GM19238 (cell line): ENCODE data around the gene MED14.
"Not testable (repeated sequence)": the region's sequence is repeated elsewhere in the genome, so short reads cannot be mapped to it uniquely, and the experiment has no call there.

ENCODE experiments used
- DNase-seq: peaks from one replicate; pipeline ENCODE4 v3.0.0; 2011; ENCODE audit warnings: low spot score; ENCODE audit not compliant: insufficient read length

MED14 gene

DNA sequence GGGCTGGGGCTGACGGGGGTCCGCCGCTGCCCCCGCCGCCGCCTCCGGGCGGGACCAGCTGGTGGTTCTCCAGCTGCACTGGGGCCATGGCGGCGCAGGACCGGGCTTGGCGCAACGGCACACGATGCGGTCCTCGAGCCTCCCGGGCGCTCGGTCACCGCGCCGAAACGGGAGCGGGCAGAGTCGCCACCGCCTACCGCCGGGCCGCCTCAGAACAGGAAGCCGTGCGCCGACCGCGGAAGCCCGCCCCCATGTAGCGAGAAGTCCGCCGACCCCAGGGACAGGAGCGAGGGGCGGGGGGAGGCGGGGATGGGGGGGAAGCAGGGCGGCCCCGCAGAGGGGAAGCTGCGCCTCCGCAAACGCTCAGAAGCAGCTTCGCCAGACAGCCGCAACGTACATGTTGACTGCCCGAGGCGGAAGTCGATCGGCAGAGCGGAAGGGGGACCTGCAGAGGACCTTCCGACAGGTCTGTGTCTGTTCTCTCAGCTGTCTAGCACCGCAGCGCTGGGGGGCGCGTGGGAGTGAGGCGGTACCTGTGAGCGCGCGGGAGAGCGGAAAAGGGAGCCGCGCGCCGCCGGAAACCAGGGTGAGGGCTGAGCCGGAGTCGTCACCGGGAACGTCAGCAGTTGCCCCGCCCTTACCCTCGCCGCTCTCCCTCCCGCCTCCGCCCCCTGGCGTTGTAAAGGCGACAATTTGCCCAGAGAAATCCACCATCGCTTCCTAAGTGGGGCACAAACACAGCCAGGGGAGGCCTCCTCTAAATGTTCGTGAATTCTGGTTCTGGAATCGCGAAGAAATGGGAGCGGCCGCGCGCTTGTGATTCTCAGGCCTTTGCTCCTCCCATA, at the start of gene MED14:
MED14 (minus strand) TSS at position 218 of the 845 bp plus-strand sequence; CDS start at position 88, 130 bp downstream.
- DNase-seq: peak; percentile 72

DNA sequence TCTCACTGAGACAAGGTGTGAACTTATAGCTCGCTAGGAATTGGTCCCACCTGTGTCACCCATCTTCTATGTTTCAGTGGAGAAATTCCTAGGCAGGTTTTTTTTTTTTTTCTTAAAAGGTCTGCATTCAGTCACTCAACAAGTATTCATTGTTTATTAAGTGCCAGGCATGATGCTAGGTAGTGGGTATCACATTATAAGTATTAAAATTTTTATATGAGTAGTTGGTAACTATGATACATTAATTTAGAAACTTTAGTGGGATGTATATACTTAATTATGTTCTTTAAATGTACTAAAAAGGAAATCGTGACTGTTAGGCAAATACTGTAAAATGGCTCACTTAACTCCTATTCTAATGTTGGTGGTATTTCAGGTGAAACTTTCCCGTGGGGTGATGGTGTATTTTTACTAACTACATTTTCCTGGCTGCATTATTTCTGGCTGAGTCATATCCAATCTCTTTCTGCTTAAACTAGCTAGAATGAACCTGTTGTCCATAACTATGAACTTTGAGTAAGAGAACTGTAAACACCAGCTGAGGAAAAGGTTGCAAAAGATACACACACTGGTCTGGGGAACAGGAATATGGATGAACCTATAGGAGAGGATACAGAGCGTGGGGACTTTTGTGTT, 49.3 kb upstream of the MED14 start:
- DNase-seq: no peak

DNA sequence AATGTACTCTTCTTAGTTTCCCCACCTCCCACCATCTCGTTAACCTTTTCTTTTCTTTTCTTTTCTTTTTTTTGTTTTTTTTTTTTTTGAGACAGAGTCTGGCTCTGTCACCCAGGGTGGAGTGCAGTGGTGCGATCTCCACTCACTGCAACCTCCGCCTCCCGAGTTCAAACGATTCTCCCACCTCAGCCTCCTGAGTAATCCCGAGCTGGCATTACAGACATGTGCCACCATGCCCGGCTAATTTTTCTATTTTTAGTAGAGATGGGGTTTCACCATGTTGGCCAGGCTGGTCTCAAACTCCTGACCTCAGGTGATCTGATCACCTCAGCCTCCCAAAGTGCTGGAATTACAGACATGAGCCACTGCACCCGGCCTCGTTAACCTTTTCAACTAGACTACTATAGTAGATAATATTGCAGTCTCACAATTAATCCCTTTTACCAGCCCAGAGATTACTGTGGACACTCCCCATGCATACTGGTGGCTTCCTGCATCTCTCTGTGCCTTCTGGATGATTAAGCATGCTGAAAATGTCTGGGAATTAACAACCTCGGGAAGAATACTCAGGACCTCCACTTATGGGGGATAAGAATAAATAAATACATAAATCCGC, 47.4 kb upstream of the MED14 start:
- DNase-seq: not testable (repeated sequence)

DNA sequence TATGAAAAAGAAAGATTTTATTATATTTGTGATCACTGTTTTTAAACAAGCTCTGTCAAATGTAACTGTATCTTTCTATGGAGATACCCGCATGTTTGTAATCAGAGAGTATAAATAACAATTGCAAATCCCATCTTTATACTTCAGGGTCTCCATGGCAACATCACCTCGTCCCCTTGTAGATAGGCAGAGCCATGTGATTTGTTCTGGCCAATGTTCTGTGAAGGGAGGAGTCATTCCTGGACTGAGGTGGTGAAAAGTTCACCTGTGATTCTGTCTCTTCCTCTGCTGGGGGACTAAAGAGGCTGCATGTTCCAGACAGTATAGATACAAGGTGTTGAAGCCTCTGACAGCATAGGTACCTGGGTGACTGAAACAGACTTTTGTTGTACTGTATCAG, 45.6 kb upstream of the MED14 start:
- DNase-seq: no peak

DNA sequence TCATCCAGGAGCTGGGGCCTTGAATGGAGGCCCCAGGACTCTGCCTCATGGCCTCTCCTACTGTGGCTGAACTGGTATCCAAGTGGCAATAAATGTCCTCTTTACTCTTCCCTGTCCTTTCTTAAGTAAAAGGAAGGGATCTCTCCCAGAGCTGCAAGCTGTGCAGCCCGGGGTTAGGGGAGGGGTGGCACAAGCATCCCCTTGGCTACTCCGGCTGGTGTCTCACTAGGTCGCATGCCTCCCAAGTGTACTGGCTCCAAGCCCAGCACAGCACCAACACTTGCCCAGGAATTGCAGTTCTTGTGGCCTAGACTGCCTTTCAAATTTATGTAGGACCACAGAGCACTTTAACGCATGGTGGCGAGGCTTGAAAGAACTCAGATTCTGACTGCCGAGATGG, 44.7 kb upstream of the MED14 start:
- DNase-seq: no peak

DNA sequence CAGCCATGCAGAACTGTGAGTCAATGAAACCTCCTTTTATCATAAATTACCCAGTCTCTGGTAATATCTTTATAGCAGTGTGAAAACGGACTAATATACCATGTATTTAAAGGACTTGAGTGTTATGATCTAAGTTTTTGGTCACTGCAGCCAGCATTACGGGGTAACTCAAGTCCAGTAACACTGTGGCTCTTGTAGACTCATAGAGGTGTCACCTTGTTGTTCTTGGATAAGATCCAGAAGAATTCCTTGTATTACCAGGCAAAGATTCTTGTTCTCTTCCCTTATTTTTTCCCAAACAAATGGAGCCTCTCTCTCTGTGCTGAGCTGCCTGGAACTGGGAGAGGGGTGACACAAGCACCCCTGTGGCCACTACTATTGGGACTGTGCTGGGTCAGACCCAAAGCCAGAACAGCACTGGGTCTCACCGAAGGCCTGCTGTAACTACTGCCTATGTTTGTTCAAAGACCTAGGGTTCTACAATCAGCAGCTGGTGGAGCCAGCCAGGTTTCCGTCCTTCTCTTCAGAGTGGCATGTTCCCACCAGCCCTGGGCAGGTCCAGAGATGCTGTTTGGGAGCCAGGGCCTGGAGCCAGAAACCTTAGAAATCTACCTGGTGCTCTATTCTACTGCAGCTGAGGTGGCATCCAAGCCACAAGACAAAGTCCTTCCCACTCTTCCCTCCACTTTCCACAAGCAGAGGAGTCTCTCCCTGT, 43.7 kb upstream of the MED14 start:
- no peak for DNase-seq

DNA sequence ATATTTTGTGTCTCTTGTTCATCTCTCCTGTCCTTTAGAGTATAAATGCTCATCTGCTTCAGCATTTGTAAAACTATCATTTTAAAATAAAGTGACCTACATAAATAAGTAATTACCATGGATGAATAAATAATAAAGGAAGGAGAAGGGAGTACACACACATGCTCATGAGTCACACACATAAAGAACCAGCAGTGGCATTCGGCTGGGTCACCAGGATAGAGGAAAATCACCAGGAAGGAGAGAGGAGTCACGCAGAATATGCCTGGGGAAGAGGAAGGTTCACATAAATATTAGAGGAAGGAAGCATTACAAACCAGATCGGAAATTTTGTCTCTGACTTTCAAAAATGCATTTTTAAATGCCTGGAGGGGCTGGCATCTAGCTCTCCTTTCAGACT, 38.5 kb upstream of the MED14 start:
- no peak for DNase-seq

DNA sequence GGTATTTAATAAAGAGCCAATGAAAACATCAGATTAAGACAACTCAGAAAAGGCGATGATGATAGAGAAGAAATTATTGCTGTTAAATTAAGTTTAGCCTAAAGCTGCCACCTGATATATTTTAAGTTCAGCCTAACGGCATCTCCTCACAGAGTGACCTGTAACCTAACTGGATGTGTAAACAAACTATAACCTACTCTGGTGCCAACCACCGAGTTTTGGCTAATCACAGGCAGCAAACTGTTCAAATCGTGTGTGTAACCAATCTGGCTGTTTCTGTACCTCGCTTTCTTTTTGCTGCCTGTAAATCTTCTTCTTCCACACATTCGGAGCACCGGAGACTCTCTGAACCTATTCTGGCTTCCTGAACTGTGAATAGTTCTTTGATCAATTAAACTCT, 37.8 kb upstream of the MED14 start:
- DNase-seq: no peak

DNA sequence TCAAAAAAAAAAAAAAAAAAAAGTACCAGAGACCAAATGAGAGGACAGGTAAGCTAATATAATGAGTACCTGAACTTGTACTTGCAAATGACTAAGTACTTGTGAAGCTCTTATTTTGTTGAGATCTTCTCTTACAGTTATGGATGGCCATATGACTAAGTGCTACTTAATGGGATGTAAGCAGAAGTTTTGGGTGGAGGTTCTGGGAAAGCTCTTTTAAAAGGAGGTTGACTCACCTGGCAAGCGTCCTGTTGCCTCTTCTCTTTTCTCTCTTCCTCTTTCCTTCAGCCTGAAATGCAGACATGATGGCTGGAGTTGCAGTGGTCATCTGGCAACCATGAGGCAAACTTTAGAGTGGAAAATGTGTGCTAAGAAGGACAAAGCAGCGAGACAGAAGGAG, 36.9 kb upstream of the MED14 start:
- no peak for DNase-seq

DNA sequence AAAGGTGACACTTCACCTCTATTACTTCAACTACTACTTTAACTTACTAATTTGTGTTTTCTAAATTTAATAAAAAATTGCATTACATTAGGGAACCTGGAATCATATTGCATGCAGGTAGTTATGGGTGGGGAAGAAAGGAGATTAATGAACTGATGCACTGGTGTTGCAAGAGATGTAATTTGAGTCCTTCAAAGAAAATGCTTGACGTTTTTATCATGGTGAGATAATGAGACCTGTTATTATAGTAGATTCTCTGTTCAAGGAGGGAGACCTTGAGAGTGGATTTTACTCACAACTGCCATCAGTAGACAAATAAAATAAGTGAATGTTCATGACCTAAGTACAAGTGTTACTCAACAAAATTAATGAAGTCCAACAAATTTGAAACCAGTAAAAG, 26.4 kb upstream of the MED14 start:
- DNase-seq: no peak

DNA sequence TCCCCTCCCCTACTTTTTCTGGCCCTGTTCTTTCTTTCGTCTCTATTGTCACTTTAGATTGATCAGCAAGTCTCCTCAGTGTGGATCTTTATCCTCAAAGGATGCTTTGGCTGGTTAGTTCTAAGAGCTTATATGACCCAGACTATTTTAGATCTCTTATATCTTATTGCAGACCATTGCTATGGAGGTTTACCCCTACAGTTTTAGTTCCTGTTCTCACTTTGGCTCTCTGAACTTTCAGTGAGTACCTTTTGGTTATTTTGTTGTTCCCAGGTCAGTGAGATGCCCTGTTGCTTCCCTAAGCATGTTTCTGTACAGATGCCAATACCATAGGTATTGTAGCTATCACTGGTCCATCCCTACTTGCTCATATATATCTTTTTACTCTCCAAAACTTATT, 24.0 kb upstream of the MED14 start:
- DNase-seq: no peak

DNA sequence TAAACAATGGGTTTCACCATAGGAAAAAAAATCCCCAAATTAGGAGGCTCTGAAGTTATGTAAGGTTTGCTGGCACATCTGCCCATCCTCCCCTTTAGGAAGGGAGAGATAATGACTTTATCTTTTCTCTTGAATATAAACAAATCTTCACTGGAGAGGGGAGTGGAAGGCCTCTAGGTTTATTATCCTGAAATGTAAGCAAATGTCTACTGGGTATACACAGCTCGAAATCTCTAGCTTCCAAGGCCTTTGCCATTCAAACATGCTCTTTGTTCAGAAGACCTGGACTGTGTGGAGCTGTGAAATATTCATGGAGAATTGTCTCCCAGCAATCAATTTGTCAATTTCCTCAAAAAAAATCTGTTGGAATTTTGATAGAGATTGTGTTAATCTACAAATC, 21.7 kb upstream of the MED14 start:
- DNase-seq: no peak

DNA sequence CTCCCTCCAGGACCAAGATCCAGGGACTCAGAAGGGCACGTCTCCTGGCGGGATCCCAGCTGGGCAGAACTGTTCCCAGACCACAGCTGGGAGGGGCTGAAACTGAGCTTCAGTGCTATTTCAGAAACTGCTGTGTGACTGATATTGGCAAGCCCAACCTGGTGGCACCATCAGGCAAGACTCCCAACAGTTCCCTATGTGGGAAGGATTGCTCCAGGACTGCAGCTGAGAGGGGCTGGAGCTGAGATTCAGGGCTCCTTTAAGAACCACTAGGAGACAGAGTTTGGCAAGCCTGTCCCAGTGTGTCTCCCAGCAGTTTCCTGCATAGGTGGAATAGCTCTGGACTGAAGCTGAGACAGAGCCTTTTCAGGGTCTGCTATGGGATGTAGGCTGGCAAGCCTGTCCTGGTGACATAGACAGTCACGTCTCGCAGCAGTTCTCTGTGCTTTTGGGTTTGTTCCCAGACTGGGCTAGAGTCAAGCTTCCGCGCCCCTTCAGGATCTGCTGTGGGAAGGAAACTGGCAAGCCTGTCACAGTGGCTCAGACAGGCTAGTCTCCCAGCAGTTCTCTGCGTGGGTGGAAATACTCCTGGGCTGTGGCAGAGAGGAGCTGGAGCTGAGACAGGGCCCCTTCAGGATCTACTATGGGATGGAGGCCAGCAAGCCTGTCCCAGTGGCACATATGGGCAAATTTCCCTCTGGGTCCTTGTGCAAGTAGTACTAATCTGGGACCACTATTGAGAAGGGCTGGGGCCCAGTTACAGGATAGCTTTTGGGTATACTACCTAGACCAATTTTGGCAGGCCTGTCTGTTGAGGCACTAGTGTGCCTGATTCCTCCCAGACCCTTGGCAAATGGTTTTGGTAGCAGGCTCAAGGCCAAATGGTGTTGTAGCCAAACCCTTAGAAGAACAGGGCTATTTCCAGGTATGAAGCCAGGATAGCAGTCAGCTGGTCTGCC, 20.2 kb upstream of the MED14 start:
- no peak for DNase-seq

DNA sequence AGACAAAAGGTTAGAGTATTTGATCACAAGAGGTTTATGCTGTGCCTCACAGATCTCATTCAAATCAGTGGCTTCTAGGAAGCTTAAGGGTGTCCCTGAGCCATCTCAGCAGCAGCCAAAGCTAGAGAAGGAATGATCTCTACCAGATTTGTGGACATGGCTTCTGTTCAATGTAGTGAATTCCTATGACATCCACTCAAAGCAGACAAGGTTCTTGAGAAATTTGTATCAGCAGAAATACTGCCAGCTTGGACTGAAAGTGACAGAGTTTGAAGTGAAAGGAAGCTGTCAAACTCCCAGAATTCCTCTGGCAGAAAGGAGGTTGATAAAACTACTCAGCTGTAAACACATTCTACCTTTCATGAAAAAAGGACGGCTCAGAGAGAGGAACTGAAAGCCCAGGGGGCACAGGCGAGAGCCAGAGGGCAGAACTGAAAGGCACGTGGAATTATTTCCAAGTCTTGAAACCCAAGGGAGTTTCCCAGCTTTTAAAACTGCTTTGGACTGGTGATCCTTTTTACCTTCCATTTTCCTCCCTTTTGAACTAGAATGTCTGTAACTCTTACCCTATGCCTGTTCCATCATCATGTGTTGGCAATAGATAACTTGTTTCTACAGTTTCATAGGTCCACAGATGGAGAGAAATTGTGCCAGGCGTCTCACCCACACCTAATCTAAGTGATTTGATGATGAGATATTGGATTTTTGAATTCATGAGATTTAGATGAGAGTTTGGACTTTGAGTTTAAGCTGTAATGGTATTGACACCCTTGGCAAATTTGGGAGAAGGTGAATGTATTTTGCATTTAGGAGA, 14.5 kb upstream of the MED14 start:
- DNase-seq: no peak

DNA sequence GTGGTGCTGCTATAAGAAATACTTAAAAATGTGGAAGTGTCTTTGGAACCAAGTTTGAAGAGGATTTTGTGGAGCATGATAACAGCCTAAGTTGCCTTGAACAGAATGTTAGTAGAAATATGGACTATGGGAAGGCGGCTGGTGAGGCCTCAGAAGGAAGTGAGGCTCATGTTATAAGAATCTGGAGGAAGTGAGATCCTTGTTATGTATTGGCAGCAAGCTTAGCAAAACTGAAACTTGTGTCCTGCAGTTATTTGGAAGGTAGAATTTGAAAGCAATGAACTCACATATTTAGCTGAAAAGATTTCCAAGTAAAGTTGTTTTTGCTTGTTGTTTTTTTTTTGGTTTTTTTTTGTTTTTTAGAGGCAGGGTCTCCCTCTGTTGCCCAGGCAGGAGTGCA, 13.6 kb upstream of the MED14 start:
- DNase-seq: no peak

DNA sequence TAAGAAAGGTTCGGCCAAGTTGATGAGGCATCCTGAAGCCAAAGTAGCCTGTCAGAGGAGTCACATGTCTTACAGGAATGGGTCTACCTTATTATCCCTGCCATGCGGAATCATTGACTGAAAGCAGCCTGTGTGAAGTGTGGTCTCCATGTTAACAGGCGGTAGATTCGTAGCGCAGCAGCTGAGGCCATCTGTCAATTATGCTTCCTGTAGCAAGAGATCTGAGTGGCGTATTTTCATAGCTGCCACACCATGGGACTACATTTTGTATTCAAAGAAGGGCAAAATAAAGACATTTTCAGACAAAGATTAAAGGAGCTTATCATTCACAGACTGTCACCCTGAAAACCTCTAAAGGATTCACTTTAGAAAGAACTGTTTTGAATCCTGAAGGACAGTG, 11.2 kb upstream of the MED14 start:
- no peak for DNase-seq

DNA sequence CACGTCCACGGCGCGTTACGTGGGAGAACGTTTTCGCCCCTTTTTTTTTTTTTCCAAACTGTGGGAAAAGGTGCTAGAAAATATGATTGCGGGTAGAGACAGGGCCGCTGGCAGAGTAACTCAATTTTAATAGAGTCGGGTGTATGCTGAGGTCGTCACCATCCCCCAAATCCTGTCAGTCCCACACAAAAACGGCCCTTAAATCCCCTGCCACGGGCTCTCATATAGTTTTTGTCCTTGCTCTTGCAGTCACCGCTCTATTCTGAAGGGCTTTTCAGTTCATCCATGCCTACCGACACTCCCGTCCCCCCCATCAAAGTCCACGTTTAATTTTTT, 796 bp upstream of the MED14 start:
- no peak for DNase-seq

DNA sequence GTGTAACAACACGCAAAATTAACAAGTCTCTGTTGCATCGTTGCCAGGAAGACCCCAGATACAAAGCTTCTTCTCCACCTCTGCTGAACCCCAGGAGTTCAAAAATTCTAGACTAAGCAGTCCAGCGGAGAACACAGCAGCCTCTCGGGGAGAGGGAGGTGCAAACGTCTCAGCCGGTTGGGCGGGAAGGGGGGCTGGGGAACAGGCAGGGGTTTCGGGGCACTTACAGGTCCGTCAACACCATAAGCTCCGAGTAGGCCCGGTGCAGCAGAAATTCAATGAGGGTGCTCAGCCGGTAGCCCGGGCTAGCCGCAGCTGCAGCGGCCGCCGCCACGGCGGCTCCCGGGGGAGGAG, 394 bp downstream of the MED14 start:
- DNase-seq: no peak

DNA sequence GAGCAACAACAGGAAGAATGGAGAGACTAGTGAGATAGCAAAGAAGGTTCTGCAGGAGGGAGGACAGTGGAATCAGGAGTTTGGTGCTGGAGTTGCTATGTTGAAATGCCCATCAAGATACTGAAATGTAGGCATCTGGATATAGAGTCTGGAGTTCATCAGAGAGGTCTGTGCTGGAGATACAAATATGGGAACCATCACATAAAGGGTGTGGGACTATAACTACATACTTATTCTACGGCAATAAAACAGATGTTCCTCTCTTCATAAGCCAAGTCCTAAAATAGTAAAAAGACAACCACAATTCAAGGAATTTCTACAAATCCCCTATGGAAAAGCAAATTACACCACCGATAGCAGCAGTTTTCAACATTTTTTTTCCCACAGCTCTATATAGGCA, 1.6 kb downstream of the MED14 start:
- DNase-seq: no peak

DNA sequence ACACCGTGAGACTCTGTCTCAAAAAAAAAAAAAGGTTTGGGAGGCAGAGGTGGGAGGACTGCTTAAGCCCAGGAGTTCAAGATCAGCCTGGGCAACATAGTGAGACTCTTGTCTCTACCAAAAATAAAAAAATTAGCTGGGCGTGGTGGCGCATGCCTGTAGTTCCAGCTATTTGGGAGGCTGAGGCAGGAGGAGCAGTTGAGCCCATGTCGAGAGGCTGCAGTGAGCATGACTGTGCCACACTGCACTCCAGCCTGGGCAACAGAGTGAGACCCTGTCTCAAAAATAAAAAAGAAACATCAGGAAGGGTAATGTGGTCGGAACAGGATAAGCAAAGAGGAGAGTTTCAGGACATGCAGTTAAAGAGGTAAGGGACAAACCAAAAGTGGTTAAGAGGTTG, 2.8 kb downstream of the MED14 start:
- not testable (repeated sequence) for DNase-seq
